Colonic mucosa (tissue), 4 donors: ENCODE results near the gene ASB11. TPM values are rescaled to one million over a fixed set of nuclear protein-coding genes. Genes with fewer than 3 reads are reported as not detected.

Experiments used
- DNase-seq: peaks from one replicate; pipeline ENCODE4 v3.0.0-alpha.2; 2020
- H3K27ac ChIP-seq: fragments of 200-600 bp; one replicate; pipeline ENCODE4 v1.8.0; 2021
- H3K27me3 ChIP-seq: fragments of 200-600 bp; one replicate; pipeline ENCODE4 v1.8.0; 2021
- H3K36me3 ChIP-seq: fragments of 200-600 bp; one replicate; pipeline ENCODE4 v1.8.0; 2021
- H3K4me1 ChIP-seq: fragments of 200-600 bp; one replicate; pipeline ENCODE4 v1.8.0; 2021; ENCODE audit warnings: mild to moderate bottlenecking
- H3K4me3 ChIP-seq: fragments of 200-600 bp; one replicate; pipeline ENCODE4 v1.8.0; 2021
- H3K9ac ChIP-seq, 2 donors: one replicate each; pipeline ENCODE4 v1.7.0; 2013; ENCODE audit warnings: control low read depth in 2 of 2, low read depth in 2 of 2, low read length in 2 of 2
- H3K9me3 ChIP-seq: fragments of 200-600 bp; one replicate; pipeline ENCODE4 v1.8.0; 2021
- CTCF ChIP-seq: fragments of 200-600 bp; IDR thresholded peaks from one replicate; pipeline ENCODE4 v1.8.0; 2022; ENCODE audit warnings: antibody characterized with exemption, mild to moderate bottlenecking
- intact Hi-C: fragments of 100-400 bp; cut with DNase I; formaldehyde crosslinking; loops from one replicate; pipeline ENCODE4 v1.14.1; 2022
- total RNA-seq, 2 donors: library from RNA; stranded (reverse); fragmentation: NEBNext Ultra II Directional in 1 of 2; extraction: Animal tissue kit (Norgen Biotek cat#: 25700) in 1 of 2; gene quantifications; one replicate each; pipeline ENCODE4 v1.2.1, GENCODE V29; 2021
- donor health status: healthy.
- donor health status: DM: no; HTN: no; CAD: no.
- donor health status: DM: no; HTN: no; CAD: no.

The ASB11 gene
- total RNA-seq, 2 donors from 2014 or later, result 0.10 TPM; not detected in 1

GRCh38 chrX:15349046-15349445 lies 33.6 kb upstream of the ASB11 start:
- Histone ChIP-seq H3K9ac (no peak overlapping the region), H3K27me3 (no peaks in the 10 kb centered on the region), H3K9me3 (no peaks in the 10 kb centered on the region), H3K4me3 (no peak overlapping the region), H3K36me3 (no peaks in the 10 kb centered on the region), H3K4me1 (no peaks in the 10 kb centered on the region), H3K27ac (no peak overlapping the region)
- peak; percentile 42 for TF ChIP-seq CTCF
- intact Hi-C loops, result loop anchor here (10.0 kb wide), 1 partner anchor 216 kb away; no protein-coding TSS in a partner anchor
- DNase-seq, result peak; percentile 23

- H3K27me3 ChIP-seq, result peaks cover 4% of the 10 kb centered on the region
- TF ChIP-seq CTCF, result no peak
- H3K4me1 ChIP-seq, result no peaks in the 10 kb centered on the region
- no peaks in the 10 kb centered on the region for H3K36me3 ChIP-seq
- DNase-seq, result no peak
- no peak overlapping the region for H3K4me3 ChIP-seq
- H3K9ac ChIP-seq, result no peak overlapping the region
- no peaks in the 10 kb centered on the region for H3K9me3 ChIP-seq
- H3K27ac ChIP-seq, result no peak overlapping the region
- intact Hi-C loops, result loop anchor here (10.0 kb wide), 1 partner anchor 219 kb away; no protein-coding TSS in a partner anchor
These were observed 30.5 kb upstream of the ASB11 start for GRCh38 chrX:15345976-15346375.

- H3K4me3 ChIP-seq, result no peak overlapping the region
- TF ChIP-seq CTCF, result no peak
- peaks cover 4% of the 10 kb centered on the region for H3K27me3 ChIP-seq
- H3K9me3 ChIP-seq, result no peaks in the 10 kb centered on the region
- DNase-seq, result no peak
- intact Hi-C loops, result loop anchor here (10.0 kb wide), 1 partner anchor 221 kb away; no protein-coding TSS in a partner anchor
- no peaks in the 10 kb centered on the region for H3K36me3 ChIP-seq
- no peak overlapping the region for H3K9ac ChIP-seq
- no peak overlapping the region for H3K27ac ChIP-seq
- no peaks in the 10 kb centered on the region for H3K4me1 ChIP-seq
These were observed 28.7 kb upstream of the ASB11 start for GRCh38 chrX:15344106-15344505.

GRCh38 chrX:15343075-15343476 lies 27.6 kb upstream of the ASB11 start:
- H3K27ac ChIP-seq, result no peak overlapping the region
- H3K4me3 ChIP-seq, result no peak overlapping the region
- H3K9me3 ChIP-seq, result no peaks in the 10 kb centered on the region
- H3K4me1 ChIP-seq, result no peaks in the 10 kb centered on the region
- no peak for DNase-seq
- no peak overlapping the region for H3K9ac ChIP-seq
- H3K36me3 ChIP-seq, result no peaks in the 10 kb centered on the region
- H3K27me3 ChIP-seq, result peaks cover 4% of the 10 kb centered on the region
- no peak for TF ChIP-seq CTCF
- intact Hi-C loops, result loop anchor here (10.0 kb wide), 1 partner anchor 222 kb away; no protein-coding TSS in a partner anchor

- Histone ChIP-seq H3K27me3 (peaks cover 10% of the 10 kb centered on the region), H3K27ac (no peak overlapping the region), H3K4me1 (no peaks in the 10 kb centered on the region), H3K9ac (no peak overlapping the region), H3K4me3 (no peak overlapping the region), H3K36me3 (no peaks in the 10 kb centered on the region), H3K9me3 (no peaks in the 10 kb centered on the region)
- intact Hi-C loops, result loop anchor here (10.0 kb wide), 1 partner anchor 224 kb away; no protein-coding TSS in a partner anchor
- no peak for TF ChIP-seq CTCF
- DNase-seq, result no peak
These were observed 25.4 kb upstream of the ASB11 start for GRCh38 chrX:15340867-15341266.
